ENCODE measurements around the gene CYFIP1.

The CYFIP1 gene

DNA sequence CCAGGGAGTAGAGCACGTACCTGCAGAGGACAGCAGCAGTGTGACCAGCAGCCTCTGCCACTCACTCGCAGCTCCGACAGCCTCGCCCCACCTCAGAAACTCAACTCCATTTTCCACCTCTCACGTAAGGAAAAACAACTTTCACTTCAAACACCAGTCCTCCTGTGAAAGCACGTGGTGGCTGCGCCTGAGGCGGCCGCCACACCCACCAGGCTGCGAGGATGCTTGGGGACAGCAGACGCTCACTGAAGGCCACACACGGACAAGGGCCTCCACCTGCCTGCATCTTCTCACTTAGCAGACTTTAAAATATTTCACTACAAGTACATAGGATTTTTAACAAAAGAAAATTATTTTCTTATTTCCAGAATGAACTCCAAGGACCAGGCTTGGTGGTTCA is 67.9 kb downstream of the CYFIP1 start:
- Histone ChIP-seq H3K27ac (ENCODE audit: low read depth, low read length) (no peak overlapping the region), H3K4me3 (ENCODE audit: insufficient read depth, low read length, poor library complexity, severe bottlenecking) (no peak overlapping the region), H2AFZ (ENCODE audit: low read depth, low read length, severe bottlenecking) (no peak overlapping the region), H4K20me1 (ENCODE audit: low read depth, low read length) (no peaks in the 10 kb centered on the region), H3K9ac (ENCODE audit: low read length) (no peak overlapping the region), H3K9me3 (ENCODE audit: insufficient read depth, low read length) (no peaks in the 10 kb centered on the region), H3K9me2 (replicated peaks; ENCODE audit: insufficient read depth, low read length) (no peaks in the 10 kb centered on the region), H3K36me3 (ENCODE audit: low read length) (no peaks in the 10 kb centered on the region), H3K79me2 (ENCODE audit: insufficient read depth, low read length) (no peaks in the 10 kb centered on the region), H3K27me3 (ENCODE audit: low read length) (no peaks in the 10 kb centered on the region), H3K4me2 (ENCODE audit: low read depth, low read length, poor library complexity, severe bottlenecking) (no peak overlapping the region), H3F3A (ENCODE audit: insufficient read depth) (no peaks in the 10 kb centered on the region)
- TF ChIP-seq EZH2phosphoT487 (conservative IDR thresholded peaks at IDR 0.05; ENCODE audit: low read length) = no peak
- no peak for TF ChIP-seq CTCF (IDR thresholded peaks at IDR 0.05; ENCODE audit: insufficient read depth, low read length, poor library complexity, severe bottlenecking)

DNA sequence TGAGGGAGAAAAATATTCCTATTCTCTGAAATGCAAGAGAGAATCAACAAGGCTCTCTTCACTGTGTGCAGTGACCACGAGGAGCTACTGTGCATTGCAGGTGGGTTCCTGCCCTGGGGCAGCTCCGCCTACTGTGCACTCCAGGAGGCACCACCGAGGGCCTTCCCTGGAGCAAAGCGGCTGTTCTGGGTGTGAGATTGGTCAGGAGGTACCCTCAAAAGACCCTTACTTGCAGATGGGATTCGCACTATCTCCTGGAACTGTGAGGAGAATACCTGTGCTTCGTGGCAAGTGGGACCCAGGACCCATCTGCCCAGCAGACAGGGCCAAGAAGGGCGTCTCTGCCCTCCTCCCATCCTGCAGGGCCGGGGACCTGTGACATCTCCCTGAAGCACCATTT is 68.9 kb downstream of the CYFIP1 start:
- H3F3A ChIP-seq (ENCODE audit: insufficient read depth) = no peaks in the 10 kb centered on the region
- no peaks in the 10 kb centered on the region for H3K36me3 ChIP-seq (ENCODE audit: low read length)
- no peaks in the 10 kb centered on the region for H3K9me3 ChIP-seq (ENCODE audit: insufficient read depth, low read length)
- no peaks in the 10 kb centered on the region for H3K9me2 ChIP-seq (replicated peaks; ENCODE audit: insufficient read depth, low read length)
- H3K27ac ChIP-seq (ENCODE audit: low read depth, low read length) = no peak overlapping the region
- no peaks in the 10 kb centered on the region for H4K20me1 ChIP-seq (ENCODE audit: low read depth, low read length)
- TF ChIP-seq EZH2phosphoT487 (conservative IDR thresholded peaks at IDR 0.05; ENCODE audit: low read length) = no peak
- no peak for TF ChIP-seq CTCF (IDR thresholded peaks at IDR 0.05; ENCODE audit: insufficient read depth, low read length, poor library complexity, severe bottlenecking)
- H3K79me2 ChIP-seq (ENCODE audit: insufficient read depth, low read length) = no peaks in the 10 kb centered on the region
- no peaks in the 10 kb centered on the region for H3K27me3 ChIP-seq (ENCODE audit: low read length)
- H2AFZ ChIP-seq (ENCODE audit: low read depth, low read length, severe bottlenecking) = no peak overlapping the region
- no peak overlapping the region for H3K9ac ChIP-seq (ENCODE audit: low read length)
- no peak overlapping the region for H3K4me2 ChIP-seq (ENCODE audit: low read depth, low read length, poor library complexity, severe bottlenecking)
- H3K4me3 ChIP-seq (ENCODE audit: insufficient read depth, low read length, poor library complexity, severe bottlenecking) = no peak overlapping the region

DNA sequence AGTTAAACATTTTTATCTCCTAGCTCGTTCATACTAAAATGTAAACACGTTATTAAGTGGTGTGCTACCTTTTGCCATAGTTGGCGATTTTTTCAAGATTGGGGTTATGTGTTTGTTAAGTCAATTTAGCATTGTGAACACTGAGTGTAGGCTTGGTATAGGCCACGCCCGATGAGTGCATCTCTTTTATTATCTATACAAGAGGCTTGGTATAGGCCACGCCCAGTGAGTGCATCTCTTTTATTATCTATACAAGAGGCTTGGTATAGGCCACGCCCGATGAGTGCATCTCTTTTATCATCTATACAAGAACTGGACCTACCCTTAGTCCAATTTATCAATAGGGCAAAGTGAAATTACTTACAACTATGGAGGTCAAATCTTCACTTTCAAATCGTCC is 71.3 kb downstream of the CYFIP1 start:
- H3F3A ChIP-seq (ENCODE audit: insufficient read depth) = no peaks in the 10 kb centered on the region
- H3K36me3 ChIP-seq (ENCODE audit: low read length) = no peaks in the 10 kb centered on the region
- no peak overlapping the region for H3K9ac ChIP-seq (ENCODE audit: low read length)
- H3K79me2 ChIP-seq (ENCODE audit: insufficient read depth, low read length) = no peaks in the 10 kb centered on the region
- H3K9me3 ChIP-seq (ENCODE audit: insufficient read depth, low read length) = no peaks in the 10 kb centered on the region
- no peak overlapping the region for H3K4me2 ChIP-seq (ENCODE audit: low read depth, low read length, poor library complexity, severe bottlenecking)
- TF ChIP-seq EZH2phosphoT487 (conservative IDR thresholded peaks at IDR 0.05; ENCODE audit: low read length) (no peak), CTCF (IDR thresholded peaks at IDR 0.05; ENCODE audit: insufficient read depth, low read length, poor library complexity, severe bottlenecking) (no peak)
- H3K9me2 ChIP-seq (replicated peaks; ENCODE audit: insufficient read depth, low read length) = no peaks in the 10 kb centered on the region
- no peaks in the 10 kb centered on the region for H3K27me3 ChIP-seq (ENCODE audit: low read length)
- no peaks in the 10 kb centered on the region for H4K20me1 ChIP-seq (ENCODE audit: low read depth, low read length)
- H2AFZ ChIP-seq (ENCODE audit: low read depth, low read length, severe bottlenecking) = no peak overlapping the region
- H3K4me3 ChIP-seq (ENCODE audit: insufficient read depth, low read length, poor library complexity, severe bottlenecking) = no peak overlapping the region
- no peak overlapping the region for H3K27ac ChIP-seq (ENCODE audit: low read depth, low read length)

All from SU-DHL-6 (cell line).